ENCODE results near the gene TSPAN9.

GRCh38 chr12:3251067-3251466 lies 173.9 kb downstream of the TSPAN9 start:
- TF ChIP-seq POLR2A (IDR thresholded peaks at IDR 0.05) (no peak), CTCF (IDR thresholded peaks at IDR 0.05) (no peak)

Measured in lower leg skin (tissue), 3 donors.